Measurements from ENCODE around the gene MARCHF10.

DNA sequence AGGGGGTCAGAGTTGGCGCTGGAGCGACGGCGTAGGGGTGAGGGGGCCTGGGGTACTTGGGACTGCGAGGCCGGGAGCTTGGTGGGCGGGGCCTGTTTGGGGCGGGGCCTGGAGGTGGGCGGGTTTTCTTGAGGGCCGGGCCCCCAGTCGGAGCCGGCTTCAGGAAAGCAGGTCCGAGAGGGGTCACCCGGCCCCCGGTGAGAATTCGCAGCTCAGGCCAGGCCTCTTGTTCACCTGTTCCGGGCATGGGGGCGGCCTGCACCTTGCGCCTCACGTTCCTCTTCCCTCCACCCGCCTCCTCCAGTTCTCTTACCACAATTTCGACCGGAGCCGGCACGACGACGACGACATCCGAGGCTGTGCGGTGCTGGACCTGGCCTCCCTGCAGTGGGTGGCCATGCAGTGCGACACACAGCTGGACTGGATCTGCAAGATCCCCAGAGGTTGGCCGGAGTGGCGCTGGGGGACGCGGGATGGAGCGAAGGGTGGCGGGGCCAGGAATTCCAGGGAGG is 128.2 kb downstream of the MARCHF10 start:
- TF ChIP-seq POLR2A (IDR thresholded peaks at IDR 0.05; ENCODE audit: low read length) (no peak), GATA1 (IDR thresholded peaks at IDR 0.05; ENCODE audit: low read depth, low read length) (no peak)
